ENCODE data around the gene SFXN5.

- TF ChIP-seq, protein P1, sequence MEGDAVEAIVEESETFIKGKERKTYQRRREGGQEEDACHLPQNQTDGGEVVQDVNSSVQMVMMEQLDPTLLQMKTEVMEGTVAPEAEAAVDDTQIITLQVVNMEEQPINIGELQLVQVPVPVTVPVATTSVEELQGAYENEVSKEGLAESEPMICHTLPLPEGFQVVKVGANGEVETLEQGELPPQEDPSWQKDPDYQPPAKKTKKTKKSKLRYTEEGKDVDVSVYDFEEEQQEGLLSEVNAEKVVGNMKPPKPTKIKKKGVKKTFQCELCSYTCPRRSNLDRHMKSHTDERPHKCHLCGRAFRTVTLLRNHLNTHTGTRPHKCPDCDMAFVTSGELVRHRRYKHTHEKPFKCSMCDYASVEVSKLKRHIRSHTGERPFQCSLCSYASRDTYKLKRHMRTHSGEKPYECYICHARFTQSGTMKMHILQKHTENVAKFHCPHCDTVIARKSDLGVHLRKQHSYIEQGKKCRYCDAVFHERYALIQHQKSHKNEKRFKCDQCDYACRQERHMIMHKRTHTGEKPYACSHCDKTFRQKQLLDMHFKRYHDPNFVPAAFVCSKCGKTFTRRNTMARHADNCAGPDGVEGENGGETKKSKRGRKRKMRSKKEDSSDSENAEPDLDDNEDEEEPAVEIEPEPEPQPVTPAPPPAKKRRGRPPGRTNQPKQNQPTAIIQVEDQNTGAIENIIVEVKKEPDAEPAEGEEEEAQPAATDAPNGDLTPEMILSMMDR (IDR thresholded peaks at IDR 0.05), result no peak
- TF ChIP-seq POLR2A (IDR thresholded peaks at IDR 0.05), result no peak
Measured at GRCh38 chr2:72972352-72973136, 99.0 kb downstream of the SFXN5 start.

Measured in heart left ventricle (tissue), 13 donors.